HG03159 (cell line): ENCODE results near the gene RGS14.

Experiments used
- ATAC-seq: cut with Tn5 transposase; IDR thresholded peaks from one replicate; pipeline ENCODE4 v1.9.1; 2021; ENCODE audit warnings: mild to moderate bottlenecking, moderate library complexity; ENCODE audit not compliant: unreplicated experiment

RGS14 gene, protein sequence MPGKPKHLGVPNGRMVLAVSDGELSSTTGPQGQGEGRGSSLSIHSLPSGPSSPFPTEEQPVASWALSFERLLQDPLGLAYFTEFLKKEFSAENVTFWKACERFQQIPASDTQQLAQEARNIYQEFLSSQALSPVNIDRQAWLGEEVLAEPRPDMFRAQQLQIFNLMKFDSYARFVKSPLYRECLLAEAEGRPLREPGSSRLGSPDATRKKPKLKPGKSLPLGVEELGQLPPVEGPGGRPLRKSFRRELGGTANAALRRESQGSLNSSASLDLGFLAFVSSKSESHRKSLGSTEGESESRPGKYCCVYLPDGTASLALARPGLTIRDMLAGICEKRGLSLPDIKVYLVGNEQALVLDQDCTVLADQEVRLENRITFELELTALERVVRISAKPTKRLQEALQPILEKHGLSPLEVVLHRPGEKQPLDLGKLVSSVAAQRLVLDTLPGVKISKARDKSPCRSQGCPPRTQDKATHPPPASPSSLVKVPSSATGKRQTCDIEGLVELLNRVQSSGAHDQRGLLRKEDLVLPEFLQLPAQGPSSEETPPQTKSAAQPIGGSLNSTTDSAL

DNA sequence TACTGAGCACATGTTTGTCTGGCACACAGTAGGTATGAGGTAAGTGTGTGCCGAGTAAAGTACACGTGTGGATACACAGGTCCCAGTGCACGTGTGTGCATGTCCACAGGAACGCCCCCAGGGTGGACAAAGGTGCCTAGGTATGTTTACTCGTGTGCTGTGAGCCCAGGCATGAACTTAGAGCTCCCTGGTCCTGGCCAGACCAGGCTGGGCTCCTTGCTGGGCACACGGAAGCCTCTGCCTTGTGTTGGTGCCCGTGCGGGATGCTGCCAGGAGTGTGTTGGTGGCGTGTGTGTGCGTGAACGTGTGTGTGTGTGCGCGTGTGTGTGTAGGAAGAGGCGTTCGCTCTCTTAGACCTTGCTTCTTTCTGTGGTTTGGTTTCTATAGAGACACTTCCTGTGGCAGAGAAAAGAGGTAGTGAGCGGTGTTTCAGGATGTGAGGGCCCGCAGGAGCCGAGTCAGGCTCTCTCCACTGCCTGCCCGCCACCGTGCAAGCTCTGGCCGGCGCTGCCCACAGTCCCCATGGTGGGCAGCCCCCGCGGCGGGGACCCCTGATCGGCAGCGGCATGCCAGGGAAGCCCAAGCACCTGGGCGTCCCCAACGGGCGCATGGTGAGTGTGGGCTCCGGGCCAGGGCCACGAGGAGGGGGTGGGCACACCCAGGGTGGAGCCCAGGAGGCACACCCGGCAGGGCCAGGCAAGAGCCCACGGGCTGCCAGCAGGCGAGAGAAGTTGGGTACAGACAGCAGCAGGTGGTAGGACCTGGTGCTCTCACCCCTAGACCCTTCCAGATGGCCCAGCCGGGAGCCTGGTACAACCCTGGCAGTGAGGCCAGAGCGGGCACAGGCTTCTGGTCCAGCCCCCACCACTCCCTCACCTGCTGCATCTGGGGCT is at the start of gene RGS14:
RGS14 (plus strand) TSS at position 466 of the 893 bp plus-strand sequence; CDS start at position 567, 101 bp downstream.
- ATAC-seq: peak; percentile 85

DNA sequence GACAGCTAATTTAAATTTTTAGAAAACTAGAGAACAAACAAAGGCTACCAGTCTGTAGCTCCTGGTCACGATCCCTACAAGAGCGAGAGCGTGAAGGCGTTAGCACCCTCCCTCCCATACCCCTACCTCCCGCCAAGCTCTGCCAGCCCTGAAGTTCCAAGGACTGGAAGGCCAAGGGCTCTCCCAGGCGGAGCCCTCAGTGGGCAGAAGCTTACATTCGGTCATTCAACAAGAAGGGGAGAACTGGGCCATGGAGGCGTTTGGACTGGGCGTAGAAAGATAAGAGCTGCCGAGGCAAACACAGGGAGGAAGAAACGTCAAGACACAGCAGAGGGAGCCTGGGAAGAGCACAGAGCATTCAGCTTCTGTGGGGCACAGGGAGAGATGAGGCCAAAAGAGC is 49.0 kb upstream of the RGS14 start:
- no peak for ATAC-seq

DNA sequence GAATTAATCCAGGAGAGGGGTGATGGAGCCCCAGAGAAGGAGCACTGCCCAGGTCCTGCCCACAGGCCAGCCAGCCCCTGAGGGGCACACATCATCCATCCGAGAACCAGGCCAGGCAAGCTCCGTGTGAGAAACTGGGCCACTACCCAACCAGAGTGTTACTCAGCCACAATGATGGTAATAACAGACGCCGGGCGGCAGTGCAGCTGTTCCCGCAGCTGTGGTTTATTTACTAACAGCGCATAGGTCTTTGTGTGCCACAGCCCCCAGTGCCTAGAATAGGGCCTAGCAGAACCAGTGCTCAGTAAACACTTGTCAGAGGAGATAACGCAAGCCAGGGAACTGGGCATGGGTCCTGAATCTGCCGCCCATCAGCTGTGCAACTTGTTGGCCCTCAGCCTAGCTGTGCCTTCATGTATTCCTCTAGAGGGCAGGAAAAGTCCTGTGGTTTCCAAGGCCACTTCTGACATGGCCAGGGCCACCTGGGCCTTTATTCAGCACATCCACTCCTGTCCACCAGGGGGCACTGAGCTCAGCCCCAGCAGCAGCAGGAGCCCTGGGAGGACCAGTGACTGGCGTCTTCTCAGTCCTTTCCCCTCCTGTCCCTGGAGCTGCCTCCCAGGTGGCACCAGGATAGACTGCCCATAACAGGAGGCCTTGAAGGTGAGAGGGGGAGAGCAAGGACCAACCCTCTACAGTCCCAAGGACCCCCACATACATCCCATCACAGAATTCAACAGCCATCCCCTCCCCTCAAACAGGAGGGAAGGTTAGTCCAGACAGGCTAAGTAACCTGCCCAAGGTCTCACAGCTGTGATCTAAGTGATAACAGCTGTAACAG is 48.2 kb upstream of the RGS14 start:
- ATAC-seq: no peak

DNA sequence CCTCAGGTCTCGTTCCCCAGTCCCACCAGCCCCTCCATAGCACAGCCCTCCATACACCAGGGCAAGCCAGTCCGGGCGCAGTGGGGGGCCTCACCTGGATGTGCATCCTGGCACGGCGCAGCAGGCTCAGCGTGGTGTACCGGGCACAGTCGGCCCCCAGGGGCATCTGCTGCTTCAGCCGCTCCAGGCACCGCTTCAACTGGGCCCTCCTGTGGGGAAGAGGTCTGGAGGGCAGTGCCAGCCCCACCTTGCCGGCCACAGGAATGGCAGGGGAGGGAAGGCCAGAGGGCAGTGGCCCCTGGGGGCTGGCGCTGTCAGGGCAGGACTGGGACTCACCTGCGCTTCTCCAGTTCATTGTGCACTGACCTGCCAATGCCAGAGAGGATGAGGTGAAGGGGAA is 47.4 kb upstream of the RGS14 start:
- ATAC-seq: no peak

DNA sequence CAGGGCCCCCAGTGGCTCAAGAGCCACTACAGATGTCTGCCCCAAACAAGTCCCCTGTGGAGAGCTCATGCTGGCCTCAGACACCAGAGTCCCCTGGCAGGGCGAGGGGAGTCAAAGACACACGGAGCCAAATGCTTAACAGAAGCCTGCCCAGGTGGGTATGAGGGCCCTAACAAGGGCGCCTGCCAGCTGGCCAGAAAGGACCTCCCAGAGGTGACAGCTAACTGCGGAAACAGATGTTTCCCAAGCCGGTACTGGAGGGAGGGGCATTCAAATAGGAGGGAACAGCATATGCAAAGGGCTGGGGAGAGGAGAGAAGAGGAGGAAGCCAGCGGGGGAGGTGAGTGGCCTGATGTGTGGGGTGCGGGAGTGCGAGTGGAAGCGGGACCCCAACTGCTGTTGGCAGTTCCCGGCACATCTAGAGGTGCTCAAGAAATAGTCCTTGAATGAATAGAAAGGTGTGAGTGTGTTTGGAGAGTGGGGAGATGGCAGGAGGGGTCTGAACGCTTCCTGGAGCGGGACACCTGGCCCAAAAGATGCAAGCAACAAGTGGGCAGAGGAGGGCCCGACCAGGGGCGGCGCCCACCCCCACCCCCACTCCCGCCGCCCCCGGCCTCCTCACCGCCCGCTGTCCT is 46.9 kb upstream of the RGS14 start:
- no peak for ATAC-seq

DNA sequence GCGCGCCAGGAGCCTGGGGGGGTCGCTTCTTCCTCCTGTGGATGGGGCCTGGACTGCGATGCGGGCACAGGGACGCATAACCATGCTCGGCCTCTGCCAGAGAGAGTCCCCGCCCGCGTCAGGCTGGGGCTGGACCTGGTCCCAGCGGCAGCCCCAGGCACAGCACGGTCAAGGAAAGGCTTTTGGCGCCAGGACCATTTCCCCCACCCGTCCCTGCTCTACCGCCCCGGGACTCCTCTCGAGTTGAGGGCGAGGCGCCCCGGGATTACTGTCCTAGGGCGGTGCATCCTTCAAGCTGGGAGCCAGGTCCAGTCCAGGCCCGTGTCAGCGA is 46.4 kb upstream of the RGS14 start:
- ATAC-seq: peak; percentile 0

DNA sequence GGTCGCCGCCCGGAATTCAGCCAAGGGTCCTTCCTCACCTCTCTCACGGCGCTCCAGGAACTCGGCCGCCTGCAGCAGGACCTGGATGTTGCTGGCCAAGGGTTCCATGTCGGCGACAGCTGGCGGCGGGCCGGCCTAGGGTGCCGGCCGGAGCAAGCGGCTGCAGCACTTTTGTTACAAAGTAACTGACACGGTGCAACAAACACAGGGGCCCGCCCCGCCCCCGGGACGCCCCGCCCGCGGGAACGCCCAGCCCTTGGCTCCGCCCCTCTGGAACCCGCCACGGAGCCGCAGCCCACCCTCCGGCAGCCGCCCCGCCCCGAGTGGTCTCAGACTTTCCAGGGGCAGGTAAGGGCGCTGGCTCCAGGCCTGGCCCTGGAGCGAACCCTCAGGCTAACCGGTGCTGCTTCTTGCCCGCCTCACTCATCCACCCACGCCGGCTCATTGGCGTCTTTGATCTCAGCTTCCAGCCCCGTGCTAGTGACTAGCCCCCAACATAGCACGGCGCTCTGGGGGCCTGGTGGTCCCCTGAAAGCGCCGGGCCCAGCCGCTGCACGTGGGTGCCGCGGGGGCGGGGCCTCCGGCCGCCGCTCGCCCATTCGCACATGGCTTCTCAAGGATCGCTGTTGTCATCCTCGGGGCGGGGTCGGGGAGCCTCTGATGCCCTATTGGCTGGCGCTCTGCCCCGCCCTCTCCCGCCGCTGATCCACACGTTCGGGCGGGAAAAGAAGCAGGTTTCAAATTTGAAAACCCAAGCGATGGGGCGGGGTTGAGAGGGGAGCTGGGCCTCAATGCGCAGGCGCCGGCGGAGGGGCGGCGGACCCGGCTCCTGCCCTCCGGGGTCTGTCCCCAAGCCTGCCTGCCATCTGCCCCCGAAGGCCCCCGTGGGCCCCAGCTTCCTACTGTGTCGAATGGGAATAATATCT is 45.7 kb upstream of the RGS14 start, which contains the start of gene MXD3:
MXD3 (minus strand) TSS at position 176 of the 926 bp plus-strand sequence; CDS start at position 108, 68 bp downstream.
- peak; percentile 73 for ATAC-seq

DNA sequence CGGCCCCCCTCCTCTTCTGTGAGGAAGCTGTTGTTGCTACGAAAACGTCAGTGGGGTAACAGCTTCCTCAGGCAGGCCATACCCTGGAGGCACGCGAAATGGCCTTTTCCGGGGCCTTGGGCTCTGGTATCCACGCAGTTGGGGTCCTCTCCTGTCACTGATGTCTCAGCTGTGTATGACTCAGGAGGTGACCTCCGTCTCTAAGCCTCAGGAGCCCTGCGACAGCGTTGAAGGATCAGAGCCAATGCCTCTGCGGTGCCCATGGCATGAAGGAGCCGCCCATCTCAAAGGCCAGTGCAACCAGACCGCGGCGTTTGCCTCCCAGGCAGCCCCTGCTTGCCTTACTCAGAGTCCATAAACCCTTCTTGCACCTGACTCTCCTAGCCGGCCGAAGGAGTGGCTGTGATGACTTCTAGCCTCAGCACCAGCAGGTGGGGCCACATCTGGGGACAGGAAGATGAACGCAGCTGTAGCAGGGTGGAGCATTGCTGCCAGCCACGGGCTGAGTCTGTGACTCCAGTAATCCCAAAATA is 45.0 kb upstream of the RGS14 start:
- ATAC-seq: peak; percentile 16

DNA sequence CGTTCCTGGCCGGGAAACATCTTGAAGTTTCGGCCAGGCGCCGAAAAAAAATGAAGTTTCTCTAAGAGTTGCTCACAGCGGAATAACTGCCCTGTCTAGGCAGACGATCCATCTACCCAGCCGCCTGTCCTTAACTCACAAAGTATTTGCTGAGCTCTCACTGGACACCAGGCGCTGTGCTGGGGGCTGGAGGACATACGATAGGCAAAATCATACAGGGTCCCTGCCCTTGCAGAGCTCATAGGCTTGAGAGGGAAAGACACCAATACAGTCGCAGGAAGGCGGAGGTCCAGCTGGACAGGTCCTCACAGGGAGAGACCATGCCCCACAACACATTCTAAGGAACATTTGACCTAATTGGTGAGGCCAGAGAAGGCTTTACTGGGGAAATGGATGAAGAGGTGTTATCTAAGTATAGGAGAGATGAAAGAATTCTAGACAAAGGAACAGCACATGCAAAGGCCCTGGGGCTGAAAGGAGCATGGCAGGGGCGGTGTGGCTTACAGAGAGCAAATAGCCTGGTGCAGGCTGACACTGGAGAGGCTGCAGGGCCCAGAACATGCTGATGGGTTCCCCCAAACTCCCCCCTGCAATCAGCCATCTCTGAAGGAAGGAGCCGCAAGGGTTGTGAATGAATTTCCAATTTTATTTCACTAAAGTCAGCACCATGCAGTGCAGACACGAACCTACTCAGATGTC is 44.0 kb upstream of the RGS14 start:
- ATAC-seq: no peak

DNA sequence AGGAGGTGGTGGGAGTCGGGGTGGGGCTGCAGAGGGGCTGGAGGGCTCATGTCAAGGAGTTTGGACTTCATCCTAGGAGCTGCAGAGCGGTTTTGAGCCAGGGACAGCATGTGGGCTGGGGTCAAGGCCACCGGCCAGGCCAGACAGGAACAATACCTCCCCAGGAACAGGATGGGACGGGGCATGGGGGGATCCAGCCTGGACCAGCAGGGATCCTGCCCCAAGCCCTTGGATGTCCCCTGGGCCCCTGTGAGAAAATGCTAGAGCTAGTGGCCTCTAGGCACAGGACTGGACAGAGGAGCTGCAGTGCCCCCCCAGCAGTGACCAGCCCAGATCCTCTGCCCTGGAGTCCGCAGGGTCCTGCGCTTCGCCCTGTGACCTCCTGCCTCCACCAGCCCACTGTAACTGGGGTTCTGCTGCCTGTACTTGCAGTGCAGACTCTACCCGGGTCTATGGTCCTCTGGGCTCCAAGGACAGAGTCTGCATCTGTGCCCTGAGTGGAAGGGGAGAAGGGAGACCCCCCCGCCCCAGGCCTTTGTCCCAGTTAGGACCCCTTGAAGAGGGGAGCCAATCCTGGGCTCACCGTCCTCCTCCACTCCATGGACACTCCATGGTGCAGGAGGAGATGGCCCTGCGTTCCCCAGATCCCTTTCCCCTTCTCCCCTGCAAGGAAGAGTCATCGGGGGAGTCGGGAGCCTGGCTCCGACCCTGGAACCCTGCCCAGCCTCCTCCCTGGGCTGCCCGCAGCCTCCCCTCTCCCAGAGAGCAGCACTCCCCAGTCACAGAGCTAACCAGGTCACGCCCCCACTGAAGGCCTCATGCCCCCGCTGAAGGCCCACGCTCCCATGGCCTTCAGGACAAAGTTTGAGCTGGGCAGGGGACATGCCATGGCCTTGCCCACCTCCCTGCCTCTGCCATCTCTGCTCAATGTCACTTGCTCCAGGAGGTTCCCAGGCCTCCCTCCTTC is 43.1 kb upstream of the RGS14 start:
- no peak for ATAC-seq

DNA sequence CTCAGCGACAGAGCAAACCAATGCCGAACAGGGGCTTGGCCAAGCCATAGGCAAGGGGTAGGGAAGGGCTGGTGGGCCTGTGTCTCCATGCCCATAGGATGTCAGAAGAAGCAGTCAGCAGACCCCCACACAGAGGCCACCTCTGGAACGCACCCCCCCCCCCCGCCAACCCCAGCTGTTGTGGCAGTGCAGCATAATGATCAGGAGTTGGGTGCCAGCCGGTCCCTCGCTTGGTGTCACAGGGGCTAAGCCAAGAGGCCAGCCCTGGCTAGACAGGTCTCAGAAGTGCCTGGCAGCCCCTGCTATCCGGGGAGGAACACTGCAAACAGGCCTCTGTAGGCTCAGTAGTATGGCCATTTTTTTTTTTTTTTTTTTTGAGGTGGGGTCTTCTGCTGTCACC is 42.3 kb upstream of the RGS14 start:
- no peak for ATAC-seq

DNA sequence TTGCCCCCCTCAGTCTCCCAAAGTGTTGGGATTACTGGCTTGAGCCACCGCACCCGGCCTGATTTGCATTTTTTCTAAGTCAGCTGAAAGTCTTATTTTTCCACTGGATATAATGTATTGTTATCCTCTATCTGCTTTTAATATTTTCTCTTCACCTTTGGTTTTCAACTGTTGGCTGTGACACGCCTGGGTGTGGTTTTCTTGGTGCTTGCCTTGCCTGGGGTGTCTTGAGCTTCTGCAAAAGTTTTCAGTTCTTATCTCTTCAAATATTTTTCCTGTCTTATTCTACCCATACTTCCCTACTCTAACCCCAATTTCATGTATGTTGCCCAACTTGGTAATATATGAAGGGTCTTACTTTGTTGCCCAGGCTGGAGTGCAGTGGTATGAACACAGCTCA is 41.7 kb upstream of the RGS14 start:
- ATAC-seq: no peak

DNA sequence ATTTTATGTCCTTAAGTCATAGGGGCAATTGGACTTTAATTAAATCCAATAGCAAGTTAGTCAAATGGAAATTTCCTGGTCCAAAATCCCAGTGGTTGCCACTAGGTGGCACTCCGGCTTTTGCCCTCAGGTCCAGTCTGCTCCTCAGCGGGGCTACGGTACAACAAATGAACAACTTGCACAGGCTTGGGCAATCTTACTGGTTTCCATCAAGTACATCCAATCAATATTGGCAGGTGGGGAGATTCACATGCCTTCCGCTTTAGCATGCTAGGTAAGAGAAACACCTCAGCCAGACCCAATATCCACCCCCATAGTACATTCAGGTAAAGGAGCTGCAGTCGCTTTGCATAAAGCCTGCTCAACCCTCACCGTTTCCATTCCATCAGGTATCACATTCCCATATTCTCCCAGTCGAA is 39.8 kb upstream of the RGS14 start:
- ATAC-seq: no peak

DNA sequence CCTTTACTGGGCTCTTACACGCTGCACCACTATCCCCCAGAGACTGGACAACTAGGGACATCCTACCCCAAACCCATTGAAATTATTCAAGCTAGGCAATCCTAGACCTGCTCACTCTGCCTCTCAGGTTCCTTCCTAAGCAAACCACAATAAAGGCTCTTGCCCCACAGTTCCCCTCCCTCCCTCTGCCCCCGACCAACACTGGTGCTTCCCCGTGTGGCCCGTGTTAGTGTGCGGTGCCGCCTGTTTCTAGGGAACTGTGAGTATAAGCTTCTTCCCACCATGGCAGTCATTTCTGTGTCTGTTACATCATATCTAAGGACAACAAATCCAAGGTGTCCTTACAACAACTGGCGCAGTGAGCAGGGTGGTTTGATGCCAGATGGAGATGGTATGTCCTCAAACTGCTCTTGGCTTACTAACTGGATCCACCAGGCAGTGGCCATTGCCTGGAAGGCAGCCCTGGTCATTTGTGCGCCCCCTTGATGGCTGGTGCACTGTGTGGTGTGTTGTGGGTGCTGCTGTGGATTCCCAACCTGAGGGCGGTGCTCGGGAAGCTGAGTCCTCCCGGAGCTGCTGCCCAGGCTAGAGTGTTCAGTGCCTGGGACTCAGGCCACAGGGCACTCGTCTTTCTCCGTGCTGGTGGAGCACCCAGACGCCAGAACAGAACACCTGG is 37.7 kb upstream of the RGS14 start:
- no peak for ATAC-seq

DNA sequence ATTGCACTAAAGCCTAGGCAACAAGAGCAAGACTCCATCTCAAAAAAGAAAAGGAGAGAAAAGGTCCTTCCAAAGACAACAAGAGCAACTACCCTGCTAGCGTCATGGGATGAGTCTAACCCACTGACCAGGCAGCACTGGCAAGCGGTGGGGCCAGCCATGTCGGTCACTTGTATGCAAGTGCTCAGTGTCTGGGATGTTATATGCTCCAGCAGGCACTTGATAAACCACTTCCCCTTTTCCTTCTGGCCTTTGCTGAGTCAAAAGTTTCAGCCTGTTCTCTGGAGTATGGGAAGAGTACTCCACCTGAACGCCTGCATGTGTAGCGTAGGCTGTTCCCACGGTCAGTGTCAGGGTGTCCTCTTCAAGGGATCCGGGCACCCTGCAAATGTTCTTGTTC is 36.8 kb upstream of the RGS14 start:
- no peak for ATAC-seq

DNA sequence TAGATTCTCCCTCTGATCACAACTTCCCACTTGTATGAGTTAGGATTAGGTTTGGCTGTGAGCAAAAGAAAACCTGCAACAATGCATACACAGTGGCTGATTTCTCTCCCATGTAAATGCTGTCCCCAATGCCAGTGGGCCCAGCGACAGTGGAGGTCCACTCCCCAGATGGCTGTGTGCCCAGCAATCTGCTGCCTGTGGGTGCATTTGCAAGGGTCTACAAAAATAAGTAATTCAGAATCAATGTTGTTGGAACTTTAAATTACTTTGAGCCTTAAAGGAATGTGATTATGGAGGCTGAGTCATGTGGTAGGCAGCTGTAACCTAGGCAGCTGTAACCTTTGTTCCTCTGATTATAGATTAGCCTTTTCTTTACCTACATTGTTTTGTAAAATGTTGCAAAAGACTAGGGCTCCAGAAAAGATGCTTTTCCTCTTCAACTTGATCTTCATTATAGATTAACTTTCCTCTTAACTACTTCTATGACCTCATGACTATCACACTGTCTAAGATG is 31.8 kb upstream of the RGS14 start:
- ATAC-seq: no peak
